HG02970 (cell line): Measurements from ENCODE around the gene GOLGA8K.
"Not testable (repeated sequence)": the region's sequence is repeated elsewhere in the genome, so short reads cannot be mapped to it uniquely, and the experiment has no call there.

ENCODE experiments used
- ATAC-seq: cut with Tn5 transposase; IDR thresholded peaks from one replicate; pipeline ENCODE4 v1.9.1; 2021; ENCODE audit warnings: mild to moderate bottlenecking, moderate library complexity, moderate number of reproducible peaks; ENCODE audit not compliant: unreplicated experiment, low FRiP score

GOLGA8K gene

GRCh38 chr15:32403192-32403591 is at the start of gene GOLGA8K:
Gene GOLGA8K (minus strand): TSS chr15:32403292. CDS start chr15:32403194, 98 bp downstream.
- ATAC-seq, result not testable (repeated sequence)

- ATAC-seq, result not testable (repeated sequence)
Measured at GRCh38 chr15:32440445-32440977, 37.4 kb upstream of the GOLGA8K start.

GRCh38 chr15:32434102-32434963 is 31.2 kb upstream of the GOLGA8K start:
- not testable (repeated sequence) for ATAC-seq

- ATAC-seq, result not testable (repeated sequence)
Measured at GRCh38 chr15:32427635-32428034, 24.5 kb upstream of the GOLGA8K start.

- ATAC-seq, result not testable (repeated sequence)
Measured at GRCh38 chr15:32426511-32426910, 23.4 kb upstream of the GOLGA8K start.

- ATAC-seq, result not testable (repeated sequence)
Measured at GRCh38 chr15:32407903-32408302, 4.8 kb upstream of the GOLGA8K start.

GRCh38 chr15:32396522-32396921 is 6.6 kb downstream of the GOLGA8K start:
- not testable (repeated sequence) for ATAC-seq

GRCh38 chr15:32394745-32395144 is 8.3 kb downstream of the GOLGA8K start:
- ATAC-seq, result not testable (repeated sequence)

GRCh38 chr15:32388050-32388648 is 14.9 kb downstream of the GOLGA8K start:
- ATAC-seq, result not testable (repeated sequence)

GRCh38 chr15:32385823-32386495 is 17.1 kb downstream of the GOLGA8K start:
- ATAC-seq, result not testable (repeated sequence)

GRCh38 chr15:32374185-32374584 is 28.9 kb downstream of the GOLGA8K start:
- ATAC-seq, result not testable (repeated sequence)

GRCh38 chr15:32373707-32374106 is 29.4 kb downstream of the GOLGA8K start:
- ATAC-seq, result not testable (repeated sequence)

GRCh38 chr15:32372075-32372474 is 31.0 kb downstream of the GOLGA8K start:
- ATAC-seq, result not testable (repeated sequence)

GRCh38 chr15:32370526-32370925 is 32.6 kb downstream of the GOLGA8K start:
- ATAC-seq, result not testable (repeated sequence)

- not testable (repeated sequence) for ATAC-seq
Measured at GRCh38 chr15:32370064-32370463, 33.0 kb downstream of the GOLGA8K start.

- not testable (repeated sequence) for ATAC-seq
Measured at GRCh38 chr15:32366492-32366891, 36.6 kb downstream of the GOLGA8K start.

- not testable (repeated sequence) for ATAC-seq
Measured at GRCh38 chr15:32365955-32366354, 37.1 kb downstream of the GOLGA8K start.

- ATAC-seq, result not testable (repeated sequence)
Measured at GRCh38 chr15:32364944-32365343, 38.1 kb downstream of the GOLGA8K start.

GRCh38 chr15:32363449-32363848 is 39.6 kb downstream of the GOLGA8K start:
- not testable (repeated sequence) for ATAC-seq

- ATAC-seq, result not testable (repeated sequence)
Measured at GRCh38 chr15:32361662-32362061, 41.4 kb downstream of the GOLGA8K start.

GRCh38 chr15:32358462-32358861 is 44.6 kb downstream of the GOLGA8K start:
- ATAC-seq, result not testable (repeated sequence)
